Thyroid gland (tissue), 4 donors: ENCODE measurements around the gene AMN.

ENCODE experiments used
- POLR2A ChIP-seq, 2 donors: fragments of 450-650 bp; IDR thresholded peaks; one replicate each; pipeline ENCODE4 v1.6.1; 2017; ENCODE audit warnings: antibody characterized with exemption in 2 of 2, mild to moderate bottlenecking in 2 of 2, moderate library complexity in 1 of 2
- TF ChIP-seq, protein P1 (sequence below), 6 experiments: fragments of 200-600 bp in 3 of 6; fragments of 450-650 bp in 3 of 6; sonication (generic) in 3 of 6; IDR thresholded peaks; one replicate each; pipeline ENCODE4 v1.5.1; 2016 to 2019; ENCODE audit warnings: antibody characterized with exemption in 6 of 6, mild to moderate bottlenecking in 2 of 6, inconsistent platforms in 1 of 6, moderate library complexity in 1 of 6

DNA sequence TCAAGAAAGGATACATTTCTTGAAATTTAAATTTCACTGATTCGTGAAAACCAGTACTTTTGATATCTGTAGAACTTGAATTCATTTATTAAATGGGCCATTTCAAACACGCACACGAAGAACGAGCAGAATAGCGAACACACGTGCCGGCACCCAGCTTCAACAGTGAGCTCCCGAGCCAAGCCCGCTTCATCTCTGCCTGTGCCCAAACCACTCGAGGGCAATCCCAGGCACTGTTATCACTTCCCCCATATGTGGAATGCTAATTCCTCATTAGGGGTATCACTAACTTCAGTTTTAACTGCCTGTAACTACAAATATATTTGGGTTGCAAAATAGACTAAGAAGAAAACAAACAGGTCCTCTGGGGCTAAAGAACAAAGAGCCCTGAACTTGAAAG, 48.0 kb downstream of the AMN start:
- TF ChIP-seq, protein P1, sequence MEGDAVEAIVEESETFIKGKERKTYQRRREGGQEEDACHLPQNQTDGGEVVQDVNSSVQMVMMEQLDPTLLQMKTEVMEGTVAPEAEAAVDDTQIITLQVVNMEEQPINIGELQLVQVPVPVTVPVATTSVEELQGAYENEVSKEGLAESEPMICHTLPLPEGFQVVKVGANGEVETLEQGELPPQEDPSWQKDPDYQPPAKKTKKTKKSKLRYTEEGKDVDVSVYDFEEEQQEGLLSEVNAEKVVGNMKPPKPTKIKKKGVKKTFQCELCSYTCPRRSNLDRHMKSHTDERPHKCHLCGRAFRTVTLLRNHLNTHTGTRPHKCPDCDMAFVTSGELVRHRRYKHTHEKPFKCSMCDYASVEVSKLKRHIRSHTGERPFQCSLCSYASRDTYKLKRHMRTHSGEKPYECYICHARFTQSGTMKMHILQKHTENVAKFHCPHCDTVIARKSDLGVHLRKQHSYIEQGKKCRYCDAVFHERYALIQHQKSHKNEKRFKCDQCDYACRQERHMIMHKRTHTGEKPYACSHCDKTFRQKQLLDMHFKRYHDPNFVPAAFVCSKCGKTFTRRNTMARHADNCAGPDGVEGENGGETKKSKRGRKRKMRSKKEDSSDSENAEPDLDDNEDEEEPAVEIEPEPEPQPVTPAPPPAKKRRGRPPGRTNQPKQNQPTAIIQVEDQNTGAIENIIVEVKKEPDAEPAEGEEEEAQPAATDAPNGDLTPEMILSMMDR (IDR thresholded peaks at IDR 0.05): no peak
- no peak for TF ChIP-seq POLR2A (IDR thresholded peaks at IDR 0.05)
